Measurements from ENCODE around the gene SPIN3. TPM values are rescaled to one million over a fixed set of nuclear protein-coding genes. Genes with fewer than 3 reads are reported as not detected.
"Not testable (repeated sequence)": the region's sequence is repeated elsewhere in the genome, so short reads cannot be mapped to it uniquely, and the experiment has no call there.

Gene SPIN3
- total and polyA plus RNA-seq, 11 donors = 1.6 to 6.0 (median 3.2) TPM

- intact Hi-C loops (cut with DNase I) = no loop called here
- H3K27ac ChIP-seq = no peak overlapping the region
- no peak for DNase-seq
Measured at GRCh38 chrX:56947699-56948098, 47.6 kb downstream of the SPIN3 start.

GRCh38 chrX:56946201-56946600 lies 49.1 kb downstream of the SPIN3 start:
- 27 to 40% (median 30%) methylated on average over 2 of the region's 2 CpGs for WGBS, 4 donors
- peak in 2 of 5 donors; percentile 8 to 21 for DNase-seq
- H3K9me3 ChIP-seq; H3K27me3 ChIP-seq; H3K4me1 ChIP-seq; ATAC-seq; intact Hi-C loops (cut with DNase I); H3K27ac ChIP-seq; H3K36me3 ChIP-seq; H3K4me3 ChIP-seq: not testable (repeated sequence)

More at GRCh38 chrX:56947699-56948098, 47.6 kb downstream of the SPIN3 start:
- Histone ChIP-seq H3K9me3 (peaks cover 0 to 11% (median 0%) of the 10 kb centered on the region in 12 donors), H3K4me3 (no peak overlapping the region), H3K4me1 (no peaks in the 10 kb centered on the region), H3K36me3 (no peaks in the 10 kb centered on the region), H3K27me3 (peaks cover 0 to 8% (median 0%) of the 10 kb centered on the region in 9 donors)
- WGBS, 4 donors = 61 to 77% (median 75%) methylated on average over 3 of the region's 3 CpGs
- no peak for TF ChIP-seq POLR2A (IDR thresholded peaks at IDR 0.05)
- TF ChIP-seq, protein P1, sequence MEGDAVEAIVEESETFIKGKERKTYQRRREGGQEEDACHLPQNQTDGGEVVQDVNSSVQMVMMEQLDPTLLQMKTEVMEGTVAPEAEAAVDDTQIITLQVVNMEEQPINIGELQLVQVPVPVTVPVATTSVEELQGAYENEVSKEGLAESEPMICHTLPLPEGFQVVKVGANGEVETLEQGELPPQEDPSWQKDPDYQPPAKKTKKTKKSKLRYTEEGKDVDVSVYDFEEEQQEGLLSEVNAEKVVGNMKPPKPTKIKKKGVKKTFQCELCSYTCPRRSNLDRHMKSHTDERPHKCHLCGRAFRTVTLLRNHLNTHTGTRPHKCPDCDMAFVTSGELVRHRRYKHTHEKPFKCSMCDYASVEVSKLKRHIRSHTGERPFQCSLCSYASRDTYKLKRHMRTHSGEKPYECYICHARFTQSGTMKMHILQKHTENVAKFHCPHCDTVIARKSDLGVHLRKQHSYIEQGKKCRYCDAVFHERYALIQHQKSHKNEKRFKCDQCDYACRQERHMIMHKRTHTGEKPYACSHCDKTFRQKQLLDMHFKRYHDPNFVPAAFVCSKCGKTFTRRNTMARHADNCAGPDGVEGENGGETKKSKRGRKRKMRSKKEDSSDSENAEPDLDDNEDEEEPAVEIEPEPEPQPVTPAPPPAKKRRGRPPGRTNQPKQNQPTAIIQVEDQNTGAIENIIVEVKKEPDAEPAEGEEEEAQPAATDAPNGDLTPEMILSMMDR (IDR thresholded peaks at IDR 0.05) = no peak
- no peak for ATAC-seq

DNA sequence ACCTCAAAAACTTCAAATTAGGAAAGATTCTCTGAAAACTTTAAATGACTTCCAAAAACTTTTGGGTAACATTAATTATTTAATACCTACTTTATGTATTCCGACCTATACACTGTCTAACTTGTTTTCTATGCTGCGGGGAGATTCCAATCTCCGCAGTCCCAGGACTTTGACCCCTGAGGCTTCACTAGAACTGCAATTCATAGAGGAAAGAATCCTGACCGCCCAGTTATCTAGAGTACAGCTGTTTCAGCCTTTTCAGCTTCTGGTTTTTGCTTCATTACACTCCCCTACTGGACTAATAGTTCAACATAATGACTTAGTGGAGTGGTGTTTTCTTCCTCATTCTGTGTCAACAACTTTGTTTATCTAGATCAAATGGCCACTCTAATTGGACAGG lies 50.1 kb downstream of the SPIN3 start:
- H3K4me1 ChIP-seq; H3K27me3 ChIP-seq; intact Hi-C loops (cut with DNase I); H3K36me3 ChIP-seq; H3K4me3 ChIP-seq; ATAC-seq; H3K27ac ChIP-seq; DNase-seq: not testable (repeated sequence)
- peaks cover 0 to 12% (median 0%) of the 10 kb centered on the region in 12 donors for H3K9me3 ChIP-seq
- WGBS, 4 donors = 75 to 92% (median 82%) methylated on average over 4 of the region's 4 CpGs

- Histone ChIP-seq H3K9me3 (peaks cover 0 to 19% (median 0%) of the 10 kb centered on the region in 12 donors), H3K36me3 (no peaks in the 10 kb centered on the region), H3K27me3 (peaks cover 0 to 8% (median 0%) of the 10 kb centered on the region in 9 donors), H3K27ac (no peak overlapping the region), H3K4me1 (no peaks in the 10 kb centered on the region), H3K4me3 (no peak overlapping the region)
- DNase-seq = no peak
- 61 to 85% (median 74%) methylated on average over 3 of the region's 3 CpGs for WGBS, 4 donors
- TF ChIP-seq POLR2A (IDR thresholded peaks at IDR 0.05) = no peak
- TF ChIP-seq, protein P1 (IDR thresholded peaks at IDR 0.05) = no peak
- intact Hi-C loops (cut with DNase I) = no loop called here
- no peak for ATAC-seq
Measured at GRCh38 chrX:56943264-56943663, 52.1 kb downstream of the SPIN3 start.

Other genes with a start within 250 kb of the SPIN3 start
- gene SPIN2B, start 126.0 kb upstream of the SPIN3 start, total RNA-seq = 10 to 100 TPM in 2 of 9 donors, 1 to 10 TPM in 7; 6.3 to 11.2 (median 8.5) TPM
- 1 to 10 TPM; 6.1 to 7.6 TPM for gene SPIN2B, start 126.0 kb upstream of the SPIN3 start, polyA plus RNA-seq
- gene SPIN2A, start 141.9 kb upstream of the SPIN3 start, total RNA-seq = under 1 TPM in 7 of 9 donors, not detected in 2; 0.25 to 0.57 (median 0.37) TPM
- under 1 TPM; 0.08 to 0.53 TPM for gene SPIN2A, start 141.9 kb upstream of the SPIN3 start, polyA plus RNA-seq